GF-D8 (cell line): ENCODE data around the gene CLDN1.
"Not testable (repeated sequence)": the region's sequence is repeated elsewhere in the genome, so short reads cannot be mapped to it uniquely, and the experiment has no call there.

ENCODE experiments used
- DNase-seq: peaks from one replicate; lab custom pipeline; 2025; lab: John Stamatoyannopoulos, UW

The CLDN1 gene

DNA sequence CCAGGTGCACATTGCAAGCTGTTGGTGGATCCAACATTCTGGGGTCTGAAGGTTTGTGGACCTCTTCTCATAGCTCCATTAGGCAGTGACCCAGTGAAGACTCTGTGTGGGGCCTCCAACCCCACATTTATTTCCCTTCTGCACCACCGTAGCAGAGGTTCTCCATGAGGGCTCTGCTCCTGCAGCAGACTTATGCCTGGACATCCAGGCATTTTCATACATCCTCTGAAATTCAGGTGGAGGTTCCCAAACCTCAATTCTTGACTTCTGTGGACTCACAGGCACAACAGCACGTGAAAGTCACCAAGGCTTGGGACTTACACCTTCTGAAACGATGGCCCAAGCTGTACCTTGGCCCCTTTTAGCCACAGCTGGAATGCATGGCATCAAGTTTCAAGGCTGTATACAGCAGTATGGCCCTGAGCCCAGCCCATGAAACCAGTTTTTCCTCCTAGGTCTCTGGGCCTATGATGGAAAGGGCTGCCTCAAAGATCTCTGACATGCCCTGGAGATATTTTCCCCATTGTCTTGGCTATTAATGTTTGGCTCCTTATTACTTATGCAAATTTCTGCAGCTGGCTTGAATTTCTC, 30.2 kb downstream of the CLDN1 start:
- no peak for DNase-seq

DNA sequence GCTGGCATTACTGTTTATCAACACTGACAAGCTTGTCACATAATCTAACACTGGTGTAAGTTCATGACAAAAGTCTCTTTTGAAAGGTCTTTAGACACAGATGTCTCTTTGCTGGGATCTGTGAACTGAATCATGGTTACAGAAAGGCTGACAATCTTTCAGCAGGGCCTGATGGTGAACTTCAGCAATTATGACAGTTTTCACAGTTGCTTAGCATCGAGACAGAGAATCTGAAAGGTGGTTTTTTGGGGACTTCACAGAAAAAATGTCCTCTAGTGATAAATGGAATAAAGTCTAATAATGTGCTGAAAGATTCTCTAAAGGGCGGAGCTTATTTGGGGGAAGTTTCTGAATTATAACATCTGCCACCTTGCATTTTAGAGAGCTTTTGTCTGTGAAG, 32.3 kb downstream of the CLDN1 start:
- DNase-seq = no peak

DNA sequence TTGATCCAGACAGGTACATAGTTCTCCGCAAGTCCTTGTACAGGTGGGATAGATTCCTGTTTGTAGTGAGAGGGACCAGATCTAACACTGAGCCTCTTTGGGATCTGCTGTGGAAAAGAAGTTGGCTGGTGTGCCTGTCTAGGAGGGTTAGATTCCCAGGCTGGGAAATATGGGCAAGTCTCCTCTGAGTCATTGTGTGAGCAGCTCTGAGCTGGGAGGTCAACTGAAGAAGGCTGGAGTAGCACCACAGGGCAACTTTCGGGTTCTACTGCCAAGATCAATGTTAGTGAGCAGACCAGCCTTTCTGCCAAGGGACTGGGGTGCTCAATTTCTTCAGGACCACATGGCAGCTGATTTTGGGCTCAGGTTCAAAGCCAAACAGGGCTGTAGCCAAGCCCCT, 33.4 kb downstream of the CLDN1 start:
- DNase-seq = no peak

DNA sequence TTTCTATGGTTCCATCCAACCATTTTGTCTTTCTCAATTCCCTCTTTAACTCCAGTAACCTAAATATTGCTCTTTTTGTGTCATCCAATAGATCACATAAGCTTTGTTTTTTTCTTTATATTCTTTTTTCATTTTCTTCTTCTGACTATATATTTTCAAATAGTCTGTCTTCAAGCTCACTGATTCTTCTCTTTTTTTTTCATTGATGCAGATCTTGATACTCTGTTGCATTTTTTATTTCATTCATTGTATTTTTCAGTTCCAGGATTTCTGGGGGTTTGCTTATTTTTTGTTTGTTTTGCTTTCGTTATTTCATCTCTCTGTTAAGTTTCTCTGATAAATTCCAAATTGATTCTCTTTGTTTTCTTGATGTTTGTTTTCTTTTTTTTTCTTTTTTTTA, 36.2 kb downstream of the CLDN1 start:
- DNase-seq = no peak

DNA sequence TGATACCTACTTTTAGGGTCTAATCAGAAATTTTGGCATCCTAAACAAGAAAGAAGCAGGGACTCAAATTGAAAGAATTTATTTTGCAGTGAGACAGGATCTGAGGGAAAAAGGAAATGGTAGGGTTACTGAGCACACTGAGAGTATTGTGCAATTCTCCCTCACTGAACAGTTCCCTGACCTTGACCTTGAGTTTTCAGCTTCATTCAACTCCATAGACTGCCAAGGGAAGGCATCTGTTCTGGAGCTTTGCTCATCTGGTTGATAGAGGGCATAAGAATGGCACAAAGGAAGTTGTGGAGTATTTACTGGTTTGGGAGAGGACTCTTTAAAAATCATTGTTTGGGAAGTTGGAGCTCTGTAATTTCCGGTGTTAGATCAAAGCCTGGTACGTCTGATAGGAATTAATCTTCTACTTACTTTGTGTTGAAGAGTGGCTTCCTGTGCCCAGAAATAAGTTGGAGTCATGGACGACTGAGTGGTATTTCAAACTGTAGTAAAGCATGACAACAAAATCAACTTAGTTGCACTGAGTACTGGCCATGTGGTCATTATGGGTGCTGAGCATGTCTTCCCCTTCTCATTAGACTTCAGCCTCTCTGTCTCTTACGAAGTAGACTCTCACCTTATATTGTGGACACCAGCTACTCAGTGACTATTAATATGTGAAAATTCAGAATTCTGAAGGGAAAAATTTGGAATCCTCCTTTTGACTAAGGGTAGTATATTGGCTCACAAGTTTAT, 40.8 kb downstream of the CLDN1 start:
- no peak for DNase-seq

DNA sequence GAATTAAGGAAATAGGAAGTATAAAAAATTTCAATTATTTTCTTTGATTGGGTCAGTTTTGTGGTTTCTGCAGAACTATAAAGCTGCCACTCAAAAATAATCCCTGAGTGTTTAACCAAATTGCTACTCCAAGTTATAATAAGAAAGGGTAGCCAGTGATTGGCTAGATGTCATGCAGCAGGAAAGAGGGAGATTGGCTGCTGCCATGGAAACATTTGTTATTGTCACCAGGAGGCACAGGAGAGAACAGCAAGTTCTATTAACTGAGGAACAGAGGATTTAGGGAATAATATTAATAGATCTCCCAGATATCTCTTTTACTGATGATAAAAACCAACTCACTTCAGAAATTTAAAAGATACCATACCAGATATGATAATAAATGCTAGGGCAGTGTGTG, 42.6 kb downstream of the CLDN1 start:
- no peak for DNase-seq

DNA sequence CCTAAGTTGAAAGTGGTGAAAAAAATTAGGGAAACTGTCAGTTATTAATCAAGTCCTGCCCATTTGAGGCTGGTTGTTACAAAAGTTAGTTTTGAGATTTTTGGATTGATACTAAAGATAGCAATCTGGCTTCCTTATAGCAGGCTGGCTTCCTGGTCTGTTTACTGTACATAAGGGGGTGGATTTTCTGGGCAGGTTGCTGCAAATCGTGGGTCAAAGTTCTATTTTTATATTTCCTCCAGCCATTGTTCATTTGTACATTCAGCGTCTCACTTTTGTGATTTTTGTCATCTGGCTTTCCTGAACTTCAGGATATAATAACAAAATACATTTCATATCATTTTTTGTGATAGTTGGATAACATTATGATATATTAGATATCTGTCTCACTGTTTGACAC, 49.5 kb downstream of the CLDN1 start:
- DNase-seq = no peak

DNA sequence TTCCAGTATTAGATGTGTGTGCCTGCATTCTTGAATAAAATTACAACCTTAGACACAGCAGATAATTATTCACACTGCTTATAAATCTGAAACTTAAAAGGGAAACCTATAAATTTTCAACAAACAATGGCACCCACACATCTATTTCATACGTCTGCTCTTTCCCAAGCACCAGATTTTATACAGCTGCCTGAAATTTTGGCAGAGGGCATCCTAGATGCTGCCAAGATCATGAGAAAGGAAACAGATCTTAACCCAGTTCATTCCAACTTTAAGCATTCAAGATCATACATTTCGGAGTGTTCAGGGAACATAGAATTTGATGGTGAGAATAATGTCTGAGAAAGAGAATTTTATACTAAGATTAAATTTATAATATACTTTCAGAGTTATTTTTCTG, 53.1 kb downstream of the CLDN1 start:
- no peak for DNase-seq

DNA sequence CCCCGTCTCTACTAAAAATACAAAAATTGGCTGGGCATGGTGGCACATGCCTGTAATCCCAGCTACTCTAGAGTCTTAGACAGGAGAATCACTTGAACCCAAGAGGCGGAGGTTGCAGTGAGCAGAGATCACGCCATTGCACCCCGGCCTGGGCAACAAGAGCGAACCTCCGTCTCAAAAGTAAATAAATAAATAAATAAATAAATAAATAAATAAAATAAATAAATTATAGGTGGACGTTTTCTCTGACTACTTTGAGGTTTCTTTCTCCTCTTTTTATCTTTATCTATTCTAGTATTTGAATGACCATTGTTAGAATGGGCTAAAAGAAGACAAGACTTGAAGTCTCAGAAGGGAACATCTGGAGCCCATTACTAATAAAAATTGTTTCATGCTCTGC, 54.8 kb downstream of the CLDN1 start:
- DNase-seq = not testable (repeated sequence)

DNA sequence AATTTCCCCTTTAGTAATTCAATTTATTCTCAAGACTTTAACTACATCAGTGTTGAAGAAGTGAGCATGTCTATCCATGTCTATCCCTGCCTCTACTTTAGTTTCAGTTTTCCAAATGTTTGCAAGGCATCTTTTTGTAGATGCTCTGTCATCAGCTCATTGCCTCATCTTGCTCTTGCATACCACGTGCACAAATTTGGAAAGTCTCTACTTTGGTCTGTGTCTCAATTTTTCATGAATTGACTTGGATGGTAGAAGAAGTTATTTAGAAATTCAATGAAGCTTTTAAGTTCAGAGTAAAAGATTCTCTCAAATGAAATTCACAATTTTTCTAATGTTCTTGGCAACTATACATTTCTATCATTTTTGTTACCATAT, 55.3 kb downstream of the CLDN1 start:
- no peak for DNase-seq

DNA sequence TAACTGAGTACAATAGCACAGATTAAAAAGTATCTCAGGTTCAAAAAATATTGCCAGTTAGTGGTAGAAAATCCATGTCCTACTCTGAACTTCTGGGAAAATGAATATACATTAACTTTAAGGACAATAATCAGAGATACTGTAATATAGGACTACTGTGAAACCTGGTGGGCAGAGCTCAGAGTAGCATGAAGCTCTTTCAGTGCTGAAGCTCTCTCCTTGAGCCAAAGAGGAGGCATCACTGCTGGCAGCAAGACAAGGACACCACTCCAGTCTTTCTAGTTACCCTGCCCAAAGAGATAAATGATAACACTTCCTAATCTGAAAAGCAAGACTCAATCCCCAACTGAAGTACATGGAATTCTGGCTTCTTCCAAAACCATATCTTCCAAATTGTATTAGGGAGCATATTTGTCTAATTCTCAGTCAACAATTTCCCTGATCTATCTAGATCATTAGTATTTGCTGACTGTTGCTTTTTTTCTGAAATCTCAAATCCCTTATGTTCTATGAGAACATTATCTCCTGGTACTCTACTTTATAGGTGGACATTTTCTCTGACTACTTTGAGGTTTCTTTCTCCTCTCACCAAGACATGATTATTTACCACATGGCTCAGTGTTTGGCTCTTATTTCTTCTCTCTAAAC, 55.9 kb downstream of the CLDN1 start:
- no peak for DNase-seq

DNA sequence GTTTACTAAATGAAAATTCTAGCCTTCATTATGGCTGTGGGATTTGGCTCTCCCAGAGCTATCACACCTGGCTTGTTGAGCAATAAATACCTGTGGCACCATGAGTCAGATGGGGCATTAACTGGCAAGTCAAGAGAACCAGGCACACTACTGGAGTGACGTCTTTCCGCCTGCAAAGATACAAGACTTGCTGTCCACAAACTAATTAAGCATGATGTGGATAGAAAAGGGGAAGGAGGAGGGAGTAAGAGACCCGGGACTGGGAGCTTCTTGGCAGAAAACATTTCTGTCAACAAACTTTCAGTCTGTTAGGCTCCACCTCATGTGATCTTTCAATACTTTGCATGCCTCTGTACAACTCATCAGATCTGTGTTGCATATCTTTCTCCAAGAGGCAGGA, 56.5 kb downstream of the CLDN1 start:
- DNase-seq = no peak

DNA sequence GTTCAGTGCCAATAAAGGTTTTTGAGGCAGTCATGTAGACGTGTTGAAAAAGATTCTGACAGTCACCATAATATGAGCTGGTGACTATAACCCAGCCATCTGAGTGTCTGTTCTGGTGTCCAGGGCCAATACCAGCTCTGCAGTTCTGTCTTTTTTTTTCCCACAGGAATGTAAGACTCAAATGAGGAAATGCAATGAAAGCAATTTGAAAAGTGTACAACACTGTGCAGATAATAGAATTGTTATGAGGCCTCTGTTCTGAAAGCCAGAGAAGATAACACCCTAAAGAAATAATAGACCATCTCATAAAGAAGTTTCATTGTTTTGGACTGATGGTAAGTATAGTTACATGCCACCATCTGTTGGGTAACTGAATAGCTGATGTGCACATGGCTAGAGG, 57.1 kb downstream of the CLDN1 start:
- no peak for DNase-seq

DNA sequence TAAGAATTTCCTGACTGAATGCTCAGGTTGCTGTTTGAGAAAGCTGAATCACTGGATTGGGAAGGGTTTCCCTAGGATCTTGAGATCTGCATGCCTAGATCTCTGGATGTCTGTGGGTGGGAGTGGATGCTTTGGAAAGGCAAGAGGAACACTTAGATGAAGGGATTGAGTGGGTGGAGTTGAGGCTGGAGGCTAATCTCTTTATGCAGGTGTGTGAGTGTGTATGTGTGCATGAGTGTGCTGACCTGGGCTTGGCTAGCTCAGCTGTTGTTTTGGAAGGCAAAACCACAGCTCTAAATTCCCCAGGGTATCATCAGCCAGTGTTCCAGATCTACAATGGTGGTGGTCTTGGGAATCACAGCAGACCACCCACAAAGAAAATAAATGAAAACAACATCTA, 60.5 kb downstream of the CLDN1 start:
- DNase-seq = no peak

DNA sequence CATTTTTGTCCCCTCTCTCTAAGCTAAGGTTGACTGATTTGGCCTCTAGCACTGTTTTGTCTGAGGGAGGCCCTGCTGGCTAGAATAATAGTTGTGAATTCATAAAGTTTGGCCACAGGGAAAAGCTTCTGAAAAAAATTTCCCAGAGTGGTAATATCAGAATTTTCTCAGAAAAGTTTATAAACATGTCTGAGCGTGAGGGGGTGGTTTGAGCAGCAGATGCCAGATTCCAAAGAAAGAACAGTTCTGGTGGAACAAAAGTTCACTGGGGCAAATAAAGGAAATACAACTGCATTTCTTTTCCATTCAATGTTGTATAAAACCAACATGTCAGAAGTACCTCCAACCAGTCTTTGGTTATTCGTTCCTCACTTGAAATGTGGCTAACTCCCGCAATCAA, 61.2 kb downstream of the CLDN1 start:
- no peak for DNase-seq

DNA sequence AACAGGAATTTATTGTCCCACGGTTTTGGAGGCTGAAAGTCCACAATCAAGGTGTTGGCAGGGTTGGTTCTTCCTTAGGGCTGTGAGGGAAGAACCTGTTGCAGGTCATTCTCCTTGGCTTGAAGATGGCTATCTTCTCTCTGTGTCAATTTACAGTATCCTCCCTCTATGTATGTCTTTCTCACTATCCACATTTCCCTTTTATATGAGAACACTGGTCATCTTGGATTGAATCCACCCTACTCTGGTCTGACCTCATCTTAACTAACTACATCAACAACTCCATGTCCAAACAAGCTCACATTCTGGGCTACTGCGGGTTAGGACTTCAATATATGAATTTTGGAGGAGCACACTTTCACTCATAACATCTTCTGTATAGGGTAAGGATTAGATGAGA, 61.9 kb downstream of the CLDN1 start:
- no peak for DNase-seq

DNA sequence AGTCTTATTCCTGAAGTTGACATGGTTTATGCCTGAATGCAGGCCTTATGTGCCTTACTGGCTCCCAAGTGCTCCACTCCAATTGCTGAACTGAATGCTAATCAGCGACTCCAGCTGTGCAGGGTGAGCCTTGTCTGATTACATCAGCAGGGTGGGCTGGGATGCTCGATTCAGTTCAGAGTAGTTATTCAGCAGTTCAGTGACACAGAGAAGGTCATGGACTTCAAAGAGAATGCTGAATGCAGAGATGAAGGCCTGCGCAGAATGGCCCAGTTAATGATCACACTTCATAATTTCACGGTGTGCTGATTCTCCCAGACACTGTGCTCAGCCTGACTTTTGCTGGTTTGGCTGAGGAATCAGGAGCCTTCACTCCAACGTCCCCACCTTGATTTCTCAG, 63.6 kb downstream of the CLDN1 start:
- no peak for DNase-seq
